Neural crest cell (in vitro differentiated cells): ENCODE measurements around the gene ROBO2. TPM values are rescaled to one million over a fixed set of nuclear protein-coding genes. Genes with fewer than 3 reads are reported as not detected.

Source experiments
- DNase-seq: peaks from one replicate; pipeline ENCODE4 v3.0.0; 2021; ENCODE audit warnings: low read depth, mixed read lengths, low spot score
- H3K27ac Mint-ChIP-seq: one replicate; pipeline ENCODE4 v1.8.0; 2021; ENCODE audit warnings: mild to moderate bottlenecking, mixed read lengths; ENCODE audit not compliant: unreplicated experiment
- H3K27me3 Mint-ChIP-seq: 2 replicates; pipeline ENCODE4 v1.8.0; 2021; ENCODE audit warnings: low read depth, mild to moderate bottlenecking, mixed read lengths
- H3K36me3 Mint-ChIP-seq: 2 replicates; pipeline ENCODE4 v1.8.0; 2021; ENCODE audit warnings: low read depth, mild to moderate bottlenecking, mixed read lengths
- H3K4me1 Mint-ChIP-seq: 2 replicates; pipeline ENCODE4 v1.8.0; 2021; ENCODE audit warnings: mixed read lengths
- H3K4me3 Mint-ChIP-seq: one replicate; pipeline ENCODE4 v1.8.0; 2021; ENCODE audit warnings: mild to moderate bottlenecking, mixed read lengths
- H3K9me3 Mint-ChIP-seq: 2 replicates; pipeline ENCODE4 v1.8.0; 2021; ENCODE audit warnings: mixed read lengths
- CTCF ChIP-seq: fragments of 200-600 bp; sonication (generic); conservative IDR thresholded peaks from 2 replicates; pipeline ENCODE4 v1.5.0; 2021; ENCODE audit warnings: antibody characterized with exemption, mild to moderate bottlenecking
- total RNA-seq: library from RNA; stranded (reverse); gene quantifications from 2 replicates; pipeline ENCODE4 v1.2.1, GENCODE V29; 2021

Gene ROBO2
- total RNA-seq, 1 donor from 2014 or later: 27.9 TPM

DNA sequence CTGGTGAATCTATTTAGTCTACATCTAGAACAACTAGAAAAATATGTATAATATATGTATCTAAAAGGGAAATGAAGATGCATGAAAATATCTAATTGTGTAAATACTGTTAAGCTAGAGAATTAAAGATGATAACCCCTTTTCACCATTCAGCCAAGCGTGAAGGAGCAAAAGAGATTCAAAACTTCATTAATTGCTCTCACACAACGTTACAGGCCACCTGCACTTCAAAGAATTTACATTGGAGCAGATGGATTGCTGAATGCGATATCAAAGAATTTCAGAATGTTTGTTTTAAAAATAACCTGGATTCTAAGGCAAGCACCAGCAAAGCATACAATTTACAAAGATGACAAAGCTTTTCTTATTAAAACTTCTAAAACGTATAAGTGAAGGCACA, 243.2 kb downstream of the ROBO2 start:
- Mint-ChIP-seq H3K27me3 (no peaks in the 10 kb centered on the region), H3K27ac (no peak overlapping the region)
- no peak for TF ChIP-seq CTCF

DNA sequence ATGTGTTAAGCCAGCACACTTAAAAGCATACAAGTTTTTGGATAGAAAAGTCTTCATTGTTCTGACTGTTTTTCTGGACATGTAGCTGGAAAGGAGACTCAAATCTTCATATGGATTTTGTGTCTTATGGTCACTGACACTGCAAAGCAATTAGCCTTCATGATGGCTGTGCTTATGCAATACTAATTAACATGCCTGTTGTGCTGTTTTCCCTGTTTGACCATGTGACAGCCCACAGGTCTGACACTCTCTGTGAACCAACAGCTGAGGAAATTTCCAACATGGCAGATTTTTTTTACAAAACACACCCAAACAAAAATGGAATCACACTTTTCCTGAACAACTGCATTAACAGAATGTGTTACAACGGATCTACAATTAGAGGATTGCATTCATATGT, 248.4 kb downstream of the ROBO2 start:
- Mint-ChIP-seq H3K4me3 (no peak overlapping the region), H3K36me3 (no peaks in the 10 kb centered on the region), H3K4me1 (peaks cover 19% of the 10 kb centered on the region), H3K9me3 (no peaks in the 10 kb centered on the region), H3K27ac (no peak overlapping the region), H3K27me3 (no peaks in the 10 kb centered on the region)
- TF ChIP-seq CTCF: no peak
- DNase-seq: no peak

More for the DNA sequence above, 243.2 kb downstream of the ROBO2 start:
- no peak overlapping the region for H3K4me3 Mint-ChIP-seq
- no peaks in the 10 kb centered on the region for H3K36me3 Mint-ChIP-seq
- no peak for DNase-seq
- peaks cover 24% of the 10 kb centered on the region for H3K4me1 Mint-ChIP-seq
- no peaks in the 10 kb centered on the region for H3K9me3 Mint-ChIP-seq

- Mint-ChIP-seq H3K4me3 (no peak overlapping the region), H3K27ac (no peak overlapping the region), H3K27me3 (no peaks in the 10 kb centered on the region)
Measured at GRCh38 chr3:77296527-77296926, 256.6 kb downstream of the ROBO2 start.

DNA sequence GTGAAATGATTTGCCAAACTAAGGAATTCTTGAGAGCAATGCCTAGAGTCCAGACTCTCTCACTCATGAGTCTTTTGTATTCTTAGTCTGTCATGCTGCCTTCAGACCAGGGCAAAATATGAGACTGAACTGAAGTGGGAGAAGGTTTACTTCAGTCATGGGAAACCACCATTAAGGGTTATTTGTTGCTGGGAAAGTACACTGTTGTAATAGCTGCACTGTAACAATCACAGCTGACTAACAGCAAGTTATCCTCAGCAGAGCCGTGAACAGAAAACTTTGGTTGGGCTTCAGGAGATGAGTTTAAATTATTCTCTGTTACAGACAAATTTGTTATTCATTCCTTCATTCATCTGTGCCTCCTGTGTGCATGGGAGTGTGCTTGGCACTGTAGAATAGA, 258.5 kb downstream of the ROBO2 start:
- Mint-ChIP-seq H3K27me3 (no peaks in the 10 kb centered on the region), H3K27ac (no peak overlapping the region), H3K4me1 (no peaks in the 10 kb centered on the region), H3K4me3 (no peak overlapping the region), H3K36me3 (no peaks in the 10 kb centered on the region), H3K9me3 (no peaks in the 10 kb centered on the region)
- no peak for TF ChIP-seq CTCF
- DNase-seq: no peak

More at GRCh38 chr3:77296527-77296926, 256.6 kb downstream of the ROBO2 start:
- no peaks in the 10 kb centered on the region for H3K9me3 Mint-ChIP-seq
- no peak for DNase-seq
- H3K36me3 Mint-ChIP-seq: no peaks in the 10 kb centered on the region
- H3K4me1 Mint-ChIP-seq: no peaks in the 10 kb centered on the region
- no peak for TF ChIP-seq CTCF

GRCh38 chr3:77303955-77304699, 264.2 kb downstream of the ROBO2 start:
- H3K36me3 Mint-ChIP-seq: no peaks in the 10 kb centered on the region
- H3K27ac Mint-ChIP-seq: no peak overlapping the region
- TF ChIP-seq CTCF: no peak
- no peak for DNase-seq
- no peaks in the 10 kb centered on the region for H3K9me3 Mint-ChIP-seq
- H3K27me3 Mint-ChIP-seq: no peaks in the 10 kb centered on the region
- no peak overlapping the region for H3K4me3 Mint-ChIP-seq
- H3K4me1 Mint-ChIP-seq: peaks cover 12% of the 10 kb centered on the region
